HG03175 (cell line): ENCODE measurements around the gene TOM1L2.
A peak's percentile ranks its signal among the peaks of the same experiment; 100 is the strongest.
"Not testable (repeated sequence)": the region's sequence is repeated elsewhere in the genome, so short reads cannot be mapped to it uniquely, and the experiment has no call there.

Experiments used
- ATAC-seq: cut with Tn5 transposase; IDR thresholded peaks from one replicate; pipeline ENCODE4 v1.9.1; 2021; ENCODE audit warnings: mild to moderate bottlenecking, moderate library complexity; ENCODE audit not compliant: unreplicated experiment

TOM1L2 gene

DNA sequence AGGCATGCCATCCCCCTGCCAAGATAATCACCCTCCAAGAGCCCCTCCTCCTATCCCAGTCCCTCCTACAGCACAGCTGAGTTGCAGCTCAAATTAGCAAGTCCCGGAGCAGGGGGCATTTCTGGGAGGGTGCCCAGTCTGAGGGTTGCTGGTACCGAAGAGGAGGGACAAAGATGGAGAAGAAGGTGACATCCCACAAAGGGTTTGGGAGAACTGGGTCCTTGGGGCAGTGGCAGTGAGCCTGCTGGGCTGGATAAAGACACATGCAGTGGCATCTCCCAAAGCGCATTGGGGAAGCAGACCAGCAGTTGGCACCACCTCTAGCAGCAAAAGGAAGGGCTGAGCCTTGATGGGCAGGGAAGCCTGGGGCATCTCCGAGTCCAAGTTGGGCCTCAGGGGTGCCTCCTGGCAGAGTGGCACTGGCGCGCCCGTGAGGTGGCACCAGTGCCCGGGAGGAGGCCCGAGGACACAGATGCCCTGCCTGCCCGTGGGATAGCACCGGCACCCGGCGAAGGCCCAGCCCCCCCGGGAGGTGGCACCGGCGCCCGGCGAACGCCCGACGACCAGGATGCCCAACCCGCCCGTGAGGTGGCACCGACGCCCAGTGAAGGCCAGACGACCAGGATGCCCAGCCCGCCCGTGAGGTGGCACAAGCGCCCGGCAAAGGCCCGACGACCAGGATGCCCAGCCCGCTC, 622 bp downstream of the TOM1L2 start:
- no peak for ATAC-seq

DNA sequence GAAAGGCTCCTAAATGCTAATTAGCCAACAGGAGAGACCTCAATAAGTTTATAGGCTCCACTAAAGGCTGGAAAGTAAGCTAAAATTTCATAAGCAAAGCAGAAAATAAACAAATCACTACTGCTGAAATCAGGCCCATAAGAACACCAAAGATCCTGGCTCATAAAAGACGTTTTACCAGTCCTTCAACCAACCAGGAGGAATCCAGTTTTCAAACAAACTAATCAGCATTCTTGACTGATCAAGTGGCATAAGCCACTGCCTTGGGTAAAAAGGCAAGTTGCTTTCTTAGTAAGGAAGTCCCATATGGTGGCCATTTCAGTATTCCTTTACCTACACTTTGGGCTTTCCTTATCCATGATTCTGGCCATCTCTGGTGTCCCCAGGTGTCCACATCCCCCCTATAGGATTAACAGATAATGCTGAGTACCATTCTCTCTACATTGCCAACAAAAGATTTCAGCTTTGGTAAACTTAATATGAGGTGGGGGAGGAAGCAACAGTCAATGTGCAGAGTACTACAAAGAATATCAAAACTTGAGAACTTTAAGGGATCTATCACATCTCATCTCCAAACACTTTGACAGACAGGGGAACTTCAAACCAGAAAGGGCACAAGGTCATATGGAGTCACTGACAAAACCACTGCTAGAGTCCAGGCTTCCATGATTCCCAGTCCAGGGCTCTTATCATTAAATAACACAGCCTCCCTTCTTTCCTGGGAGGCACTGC, 1.3 kb downstream of the TOM1L2 start:
- ATAC-seq: no peak

- ATAC-seq: no peak
Measured at GRCh38 chr17:17966399-17966798, 5.8 kb downstream of the TOM1L2 start.

DNA sequence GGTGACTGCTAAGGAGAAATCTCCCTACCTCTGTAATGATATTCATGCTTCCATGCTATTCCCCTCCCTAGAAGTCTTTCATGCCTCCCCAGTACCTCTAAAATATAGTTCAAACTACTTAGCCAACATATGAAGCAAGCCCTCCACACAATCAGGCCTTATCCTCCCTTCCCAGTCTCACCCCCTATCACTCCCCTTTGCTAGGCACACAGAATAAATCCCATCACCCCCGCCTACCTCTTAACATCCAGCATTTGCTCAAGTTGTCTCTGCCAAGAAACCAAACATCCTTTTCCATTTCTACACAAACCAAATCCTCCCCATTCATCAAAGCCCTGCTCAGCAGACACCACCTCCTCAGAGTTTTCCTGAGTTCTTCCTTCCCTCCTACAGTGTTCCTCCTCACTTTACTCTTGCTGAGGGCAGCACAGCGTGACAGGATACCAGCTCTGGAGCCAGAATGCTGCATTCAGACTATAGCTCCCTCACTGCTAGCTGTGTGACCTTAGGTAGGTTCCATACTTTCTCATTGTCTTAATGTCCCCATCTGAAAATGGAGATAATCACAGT, 7.0 kb downstream of the TOM1L2 start:
- ATAC-seq: no peak

- ATAC-seq: no peak
Measured at GRCh38 chr17:17964710-17965109, 7.5 kb downstream of the TOM1L2 start.

- ATAC-seq: no peak
Measured at GRCh38 chr17:17963694-17964436, 8.3 kb downstream of the TOM1L2 start.

DNA sequence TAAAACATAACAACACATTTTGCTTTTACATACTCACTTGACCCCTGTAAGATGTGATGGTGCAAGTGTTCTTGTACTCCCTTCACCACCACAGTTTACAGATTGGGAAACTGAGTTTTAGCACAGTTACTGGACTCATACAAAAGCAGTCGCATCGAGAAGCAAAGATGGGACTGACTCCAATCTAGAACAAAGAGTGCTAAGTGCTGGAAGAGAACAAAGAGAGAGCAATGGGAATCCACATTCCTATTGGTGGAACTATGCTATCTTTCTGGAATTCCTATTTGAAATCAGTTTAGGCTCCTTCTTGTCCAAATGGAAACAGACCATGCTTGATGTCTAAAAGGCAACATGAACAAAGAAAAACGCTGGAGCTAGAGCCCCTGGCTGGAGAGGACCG, 9.1 kb downstream of the TOM1L2 start:
- ATAC-seq: no peak

DNA sequence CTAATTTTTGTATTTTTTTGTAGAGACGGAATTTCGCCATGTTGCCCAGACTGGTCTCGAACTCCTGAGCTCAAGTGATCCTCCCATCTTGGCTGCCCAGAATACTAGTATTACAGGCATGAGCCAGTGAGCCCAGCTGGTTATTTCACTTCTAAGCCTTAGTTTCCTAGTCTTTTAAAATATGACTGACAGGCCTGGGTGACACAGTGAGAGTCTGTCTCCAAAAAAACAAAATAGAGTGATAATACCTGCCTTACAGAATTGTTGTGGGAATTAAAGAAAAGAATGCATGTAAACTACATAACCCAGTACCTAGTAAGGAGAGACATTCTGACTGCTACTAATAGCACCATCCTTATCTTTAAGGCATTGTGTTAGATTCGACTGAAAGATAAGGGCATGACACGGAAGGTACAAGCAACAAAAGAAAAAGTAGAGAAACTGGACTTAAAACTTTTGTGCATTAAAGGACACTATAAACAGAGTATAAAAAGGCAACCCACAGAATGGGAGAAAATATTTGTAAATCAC, 11.6 kb downstream of the TOM1L2 start:
- ATAC-seq: no peak

- peak; percentile 69 for ATAC-seq
Measured at GRCh38 chr17:17959520-17960361, 12.5 kb downstream of the TOM1L2 start.

DNA sequence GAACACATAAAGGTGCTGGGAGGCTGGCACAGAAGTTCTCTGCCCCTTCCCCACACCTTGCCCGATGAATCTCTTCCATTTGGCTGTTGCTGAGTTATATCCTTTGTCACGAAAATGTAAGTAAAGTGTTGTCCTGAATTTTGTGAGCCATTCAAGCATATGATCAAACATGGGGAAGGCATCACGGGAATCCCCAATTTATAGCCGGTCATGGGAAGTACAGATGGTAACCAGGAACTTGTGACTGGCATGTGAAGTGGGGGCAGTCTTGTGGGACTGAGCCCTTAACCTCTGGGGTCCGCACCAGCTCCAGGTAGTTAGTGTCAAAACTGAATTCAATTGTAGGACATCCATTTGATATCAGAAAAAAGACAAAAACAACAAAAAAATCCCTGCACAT, 13.2 kb downstream of the TOM1L2 start:
- ATAC-seq: no peak

DNA sequence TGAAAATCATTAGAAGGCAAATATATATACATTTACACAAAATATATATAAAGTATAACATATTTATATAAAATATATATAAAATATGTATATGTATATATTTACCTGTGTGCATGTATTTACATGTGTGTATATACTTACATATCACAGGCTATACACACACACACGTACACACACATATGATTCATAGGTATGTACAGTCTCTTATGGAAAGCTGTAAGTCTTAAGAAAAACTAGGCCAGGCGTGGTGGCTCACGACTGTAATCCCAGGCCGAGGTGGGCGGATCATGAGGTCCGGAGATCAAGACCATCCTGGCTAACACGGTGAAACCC, 14.7 kb downstream of the TOM1L2 start:
- ATAC-seq: no peak

DNA sequence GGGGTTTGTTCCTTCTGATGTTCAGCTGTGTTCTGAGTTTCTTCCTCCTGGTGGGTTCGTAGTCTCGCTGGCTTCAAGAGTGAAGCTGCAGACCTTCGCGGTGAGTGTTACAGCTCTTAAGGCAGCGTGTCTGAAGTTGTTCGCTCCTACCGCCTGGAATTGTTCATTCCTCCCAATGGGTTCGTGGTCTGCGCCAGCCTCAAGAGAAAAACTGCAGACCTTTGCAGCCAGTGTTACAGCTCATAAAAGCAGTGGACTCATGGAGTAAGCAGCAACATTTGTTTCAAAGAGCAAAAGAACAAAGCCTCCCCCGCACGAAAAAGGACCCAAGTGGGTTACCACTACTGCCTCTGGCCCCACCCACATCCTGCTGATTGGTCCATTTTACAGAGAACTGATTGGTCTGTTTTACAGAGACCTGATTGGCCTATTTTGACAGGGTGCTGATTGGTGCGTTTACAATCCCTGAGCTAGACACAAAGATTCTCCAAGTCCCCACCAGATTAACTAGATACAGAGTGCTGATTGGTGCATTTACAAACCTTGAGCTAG, 16.3 kb downstream of the TOM1L2 start:
- not testable (repeated sequence) for ATAC-seq

DNA sequence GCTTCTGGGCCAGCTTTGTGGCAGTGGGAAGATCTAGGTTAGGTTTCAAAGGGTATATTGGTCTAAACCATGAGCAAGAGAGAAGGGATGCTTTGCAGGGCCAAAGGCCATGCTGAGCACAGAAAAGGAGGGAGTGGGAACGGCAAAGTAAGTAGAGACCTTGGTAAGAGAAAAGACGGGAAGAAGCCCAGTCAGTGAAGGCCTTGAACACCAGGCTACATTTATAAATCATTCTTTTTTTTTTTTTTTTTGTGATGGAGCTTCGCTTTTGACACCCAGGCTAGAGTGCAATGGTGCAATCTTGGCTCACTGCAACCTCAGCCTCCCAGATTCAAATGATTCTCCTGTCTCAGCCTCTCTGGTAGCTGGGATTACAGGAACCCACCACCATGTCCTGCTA, 18.1 kb downstream of the TOM1L2 start:
- no peak for ATAC-seq

DNA sequence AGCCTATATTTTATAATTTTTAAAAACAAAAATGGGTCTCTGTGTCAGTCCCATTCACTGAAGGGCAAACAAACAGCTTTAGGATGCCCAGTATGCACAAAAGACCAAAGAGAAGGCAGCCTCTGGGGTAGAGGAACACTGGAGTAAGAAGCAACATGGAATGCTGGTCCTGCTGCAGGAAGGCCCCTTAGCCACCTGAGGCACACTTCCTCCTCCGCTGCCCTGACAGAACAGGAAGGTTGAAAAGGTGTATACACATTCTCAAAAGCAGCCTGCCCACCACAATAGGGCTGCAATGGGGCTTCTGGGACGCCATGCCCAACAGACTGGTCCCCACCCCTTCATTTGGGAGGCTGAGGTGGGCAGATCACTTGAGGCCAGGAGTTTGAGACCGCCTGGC, 19.5 kb downstream of the TOM1L2 start:
- ATAC-seq: no peak

GRCh38 chr17:17951524-17951923, 20.7 kb downstream of the TOM1L2 start:
- no peak for ATAC-seq

DNA sequence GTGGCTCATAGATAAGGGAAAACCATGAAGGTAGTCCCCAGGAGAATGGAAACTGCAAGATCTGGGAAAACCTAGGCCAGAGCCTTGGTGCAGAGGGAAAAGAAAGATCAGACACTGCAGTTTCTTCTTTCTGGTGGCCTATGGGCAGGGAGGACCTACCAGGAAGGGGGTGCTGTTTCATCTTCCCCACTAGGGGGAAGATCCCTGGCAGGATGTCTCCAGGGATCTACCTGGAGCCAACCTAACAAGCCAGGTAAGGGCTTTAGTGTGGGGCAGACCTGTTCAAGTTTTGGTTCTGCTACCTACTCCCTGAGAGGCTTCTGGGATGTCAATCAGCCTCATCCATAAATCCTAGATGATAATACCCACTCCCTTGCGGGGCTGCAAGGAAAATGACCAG, 21.4 kb downstream of the TOM1L2 start:
- ATAC-seq: no peak

- no peak for ATAC-seq
Measured at GRCh38 chr17:17950347-17950746, 21.9 kb downstream of the TOM1L2 start.

GRCh38 chr17:17947966-17948365, 24.2 kb downstream of the TOM1L2 start:
- no peak for ATAC-seq

GRCh38 chr17:17947309-17947708, 24.9 kb downstream of the TOM1L2 start:
- no peak for ATAC-seq

- no peak for ATAC-seq
Measured at GRCh38 chr17:17946093-17946492, 26.1 kb downstream of the TOM1L2 start.
